Stimulated activated CD8-positive, alpha-beta memory T cell treated with anti-CD3 and anti-CD28 coated beads, Interleukin-15, amount 100 ng/mL, for 48 hours (primary cell): ENCODE measurements around the gene MAGEA4.

Experiments used
- DNase-seq, 2 donors: peaks; one replicate each; pipeline ENCODE4 v3.0.0-alpha.2; 2020; ENCODE audit warnings: low read depth in 2 of 2

Gene MAGEA4

DNA sequence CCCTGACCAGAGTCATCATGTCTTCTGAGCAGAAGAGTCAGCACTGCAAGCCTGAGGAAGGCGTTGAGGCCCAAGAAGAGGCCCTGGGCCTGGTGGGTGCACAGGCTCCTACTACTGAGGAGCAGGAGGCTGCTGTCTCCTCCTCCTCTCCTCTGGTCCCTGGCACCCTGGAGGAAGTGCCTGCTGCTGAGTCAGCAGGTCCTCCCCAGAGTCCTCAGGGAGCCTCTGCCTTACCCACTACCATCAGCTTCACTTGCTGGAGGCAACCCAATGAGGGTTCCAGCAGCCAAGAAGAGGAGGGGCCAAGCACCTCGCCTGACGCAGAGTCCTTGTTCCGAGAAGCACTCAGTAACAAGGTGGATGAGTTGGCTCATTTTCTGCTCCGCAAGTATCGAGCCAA, 11.0 kb downstream of the MAGEA4 start:
- no peak for DNase-seq

DNA sequence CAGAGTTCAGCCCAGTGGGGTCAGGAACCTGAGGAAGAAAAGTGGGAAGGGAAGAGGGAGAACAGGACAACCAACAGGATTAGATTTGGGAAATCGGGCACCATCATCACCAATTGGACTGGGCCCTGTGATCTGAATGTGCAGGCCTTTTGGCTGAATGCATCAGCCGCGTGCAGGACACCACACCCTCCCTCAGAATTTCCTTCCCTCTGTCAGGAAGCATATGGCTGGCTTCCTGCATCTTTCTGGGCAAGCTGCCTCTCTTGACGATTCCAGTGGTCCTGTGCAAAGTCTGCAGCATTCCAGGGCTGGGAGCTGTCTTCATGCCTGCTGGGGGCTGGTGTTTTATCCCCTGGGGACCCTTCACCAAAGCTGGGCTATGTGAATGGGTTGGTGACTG, 16.4 kb downstream of the MAGEA4 start:
- no peak for DNase-seq

DNA sequence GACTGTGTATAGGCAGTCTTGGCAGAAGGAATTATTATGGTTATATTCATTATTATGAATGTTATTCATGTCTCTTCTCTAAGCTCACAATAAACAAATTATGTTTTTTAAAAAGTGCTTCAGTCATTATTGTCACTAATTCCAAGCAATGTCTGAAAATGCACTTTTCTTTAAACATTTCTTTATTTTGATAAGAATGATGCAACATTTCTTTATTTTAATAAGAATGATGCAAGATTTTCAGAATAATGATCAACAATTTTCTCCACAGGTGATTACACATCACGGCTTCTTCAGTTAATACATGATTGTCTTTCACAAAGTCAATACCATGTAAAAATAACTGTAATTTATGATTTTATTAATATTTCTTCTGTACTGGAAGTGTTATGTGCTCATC, 22.7 kb downstream of the MAGEA4 start:
- no peak for DNase-seq

DNA sequence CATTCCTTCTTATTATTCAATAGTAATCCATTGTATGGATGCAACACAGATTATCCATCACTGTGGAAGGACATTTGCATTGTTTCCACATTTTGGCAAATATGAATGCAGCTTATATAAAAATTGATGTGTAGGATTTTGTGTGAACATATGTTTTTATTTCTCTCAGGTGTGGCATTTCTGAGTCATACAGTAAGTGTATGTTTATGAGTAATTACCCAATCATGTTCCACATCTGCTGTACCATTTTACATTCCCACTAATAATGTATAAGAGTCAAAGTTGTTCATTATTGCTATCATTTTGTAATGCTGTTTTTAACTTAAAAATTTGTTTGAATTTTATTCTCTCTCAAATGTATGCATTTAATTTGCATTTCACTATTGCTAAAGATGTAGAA, 25.5 kb downstream of the MAGEA4 start:
- DNase-seq = no peak

DNA sequence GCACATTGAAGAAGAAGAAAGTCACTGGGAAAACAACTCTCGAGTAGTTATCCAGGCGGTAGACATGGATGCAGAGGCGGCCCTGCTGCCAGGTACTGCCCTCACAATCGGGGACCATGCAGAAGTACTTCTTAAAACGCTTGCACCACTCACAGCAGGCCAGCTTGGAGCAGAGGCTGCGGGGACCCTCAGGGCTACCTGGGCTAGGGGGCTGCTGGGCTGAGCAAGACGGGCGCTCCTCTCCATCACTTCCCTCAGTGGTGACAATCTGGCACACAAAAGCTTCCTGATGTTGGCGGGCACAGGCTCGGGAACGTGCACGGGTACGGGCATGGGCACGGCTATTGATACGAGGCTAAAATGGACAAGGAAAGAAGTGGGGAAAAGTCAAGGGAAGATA, 42.0 kb downstream of the MAGEA4 start:
- DNase-seq = no peak

DNA sequence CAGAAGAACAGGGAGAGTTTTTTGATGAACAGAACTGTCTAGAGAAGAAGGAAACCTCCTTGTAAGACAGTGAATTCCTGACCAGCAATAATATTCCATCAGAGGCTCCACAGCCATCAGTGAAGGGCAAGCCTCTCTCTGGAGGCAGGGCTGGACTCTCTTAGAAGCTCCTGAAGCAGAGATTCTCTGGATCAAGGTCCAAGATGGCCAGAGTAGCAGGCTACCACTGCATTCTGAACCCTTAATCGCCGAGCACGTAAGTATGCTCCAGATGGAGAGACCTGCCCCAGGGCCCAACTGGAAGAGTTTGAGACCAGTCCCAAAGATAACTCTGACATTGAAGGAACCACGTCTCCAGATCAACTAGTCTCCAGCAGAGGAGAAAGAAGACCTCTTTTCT, 45.4 kb downstream of the MAGEA4 start:
- no peak for DNase-seq

DNA sequence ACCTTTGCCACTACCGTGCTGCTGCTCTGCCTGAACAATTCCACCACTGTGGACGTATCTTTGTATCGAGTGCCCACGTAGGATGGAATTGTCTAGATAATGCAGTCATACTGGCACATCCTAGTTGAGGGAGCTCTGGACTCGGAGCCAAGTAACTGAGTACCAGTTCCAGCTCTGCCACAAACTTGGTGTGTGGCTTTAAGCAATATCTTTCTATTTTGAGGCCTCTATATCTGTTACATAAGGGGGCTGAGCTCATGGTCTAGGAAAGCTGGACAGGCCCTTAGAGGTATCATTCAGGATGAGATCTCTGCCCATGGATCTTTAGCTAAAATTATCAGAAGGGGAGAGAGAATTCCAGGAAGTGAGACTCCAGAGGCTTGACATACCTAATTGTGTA, 49.3 kb downstream of the MAGEA4 start:
- DNase-seq = no peak

DNA sequence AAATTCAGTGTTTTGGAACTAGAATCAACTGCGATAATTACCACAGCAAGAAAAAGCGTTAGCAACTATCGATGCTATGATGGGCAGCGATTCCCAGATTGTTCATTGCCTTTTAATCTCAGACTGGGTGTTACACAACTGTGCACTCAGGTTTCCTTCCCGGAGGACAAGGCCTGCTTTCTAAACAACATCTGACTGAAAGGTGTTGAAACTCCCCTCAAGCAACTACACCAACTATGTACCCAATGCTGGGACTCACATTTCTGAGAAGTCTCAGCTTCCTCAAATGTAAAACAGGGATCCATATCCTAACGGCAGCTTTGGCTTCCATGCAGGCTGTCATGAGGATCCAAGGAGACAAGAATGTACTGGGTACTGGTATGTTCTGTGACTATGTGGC, 53.5 kb downstream of the MAGEA4 start:
- DNase-seq = no peak

DNA sequence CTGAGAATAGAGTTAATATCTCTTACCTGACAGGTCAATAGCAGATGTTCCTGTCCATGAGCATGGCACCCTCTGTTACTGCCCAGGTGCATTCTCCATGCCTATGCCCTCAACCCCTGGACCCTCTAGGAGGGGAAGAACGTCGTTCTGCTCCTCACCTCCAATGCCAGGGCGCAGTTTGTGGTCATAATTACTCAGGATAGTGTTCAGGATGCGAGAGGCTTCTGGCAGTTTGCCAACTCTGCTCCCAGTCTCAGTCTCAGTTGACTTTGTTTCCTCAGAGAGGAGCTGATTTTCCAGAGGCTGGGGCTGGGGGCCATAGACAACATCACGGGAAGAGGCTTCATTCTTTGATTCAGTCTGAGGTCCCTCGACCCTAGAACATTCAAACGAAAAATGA, 57.3 kb downstream of the MAGEA4 start:
- DNase-seq = no peak

DNA sequence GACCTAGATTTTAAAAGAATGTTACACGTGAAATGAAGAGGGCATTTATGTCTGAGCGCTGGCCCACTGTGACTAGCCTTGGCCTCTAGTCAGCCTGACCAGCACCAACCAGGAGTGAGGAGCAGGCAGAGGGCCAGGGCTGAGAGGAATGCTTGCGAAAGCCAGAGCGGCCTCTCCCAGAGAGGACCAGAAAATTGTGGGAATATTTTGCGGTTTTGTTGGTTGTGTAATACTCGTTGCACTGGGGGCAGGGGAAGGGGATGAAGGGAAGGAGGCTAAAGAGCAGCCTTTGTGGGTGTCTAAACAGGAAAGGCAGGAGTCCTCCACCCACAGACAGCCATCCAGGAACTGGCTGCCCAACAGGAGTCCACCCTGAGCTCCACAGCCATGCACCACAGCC, 58.0 kb downstream of the MAGEA4 start:
- no peak for DNase-seq

DNA sequence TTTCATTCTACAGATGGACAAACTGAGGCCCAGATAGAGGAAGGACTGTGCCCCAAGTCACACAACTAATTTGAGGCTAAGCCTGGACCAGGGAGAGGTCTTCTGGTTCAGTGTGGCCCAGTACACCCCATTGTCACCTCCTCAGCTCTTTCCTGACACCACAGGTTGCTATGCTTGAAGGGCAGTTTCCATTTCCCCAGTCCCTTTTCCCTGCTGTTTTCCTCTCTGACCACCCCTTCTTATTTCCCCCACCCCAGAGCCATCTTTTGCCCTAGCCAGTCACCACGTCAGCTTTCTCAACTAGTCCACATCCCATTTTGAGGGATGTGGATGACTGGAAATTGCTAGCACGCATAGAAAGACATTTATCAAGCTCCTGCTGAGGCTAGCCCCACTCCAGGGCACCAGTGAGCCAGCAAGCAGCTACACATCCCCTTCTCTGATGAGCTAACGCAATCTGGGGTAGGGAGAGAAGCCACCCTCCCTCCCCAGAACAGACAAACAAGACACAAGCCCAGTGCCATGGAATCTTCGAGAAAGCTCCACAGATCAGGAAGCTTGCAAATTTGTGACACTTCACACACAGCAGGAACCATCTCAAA, 60.5 kb downstream of the MAGEA4 start:
- no peak for DNase-seq

DNA sequence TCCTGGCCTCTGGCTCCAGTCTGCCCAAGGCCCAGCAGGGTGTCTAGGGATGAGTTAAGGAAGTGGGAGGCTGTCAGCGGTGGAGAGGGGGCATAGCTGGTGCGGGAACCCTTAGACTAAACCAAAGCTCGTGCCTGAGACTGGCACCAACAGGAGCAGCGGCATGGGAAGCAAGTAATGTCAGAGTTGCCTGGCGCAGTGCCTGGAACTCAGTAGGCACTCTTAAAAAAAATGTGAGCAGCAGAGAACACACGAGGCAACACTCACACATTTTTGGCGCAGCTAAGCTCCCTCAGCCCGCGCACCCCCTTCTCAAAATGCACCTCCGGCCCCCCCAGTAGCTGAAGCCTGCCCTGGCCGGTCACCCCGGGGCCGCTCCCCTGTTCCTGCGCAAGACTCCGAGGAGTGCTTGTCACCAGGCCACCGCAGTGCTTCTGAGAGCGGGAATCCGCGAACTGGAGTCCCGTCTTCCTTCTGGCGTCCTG, 61.2 kb downstream of the MAGEA4 start:
- DNase-seq = no peak
